ENCODE results near the gene SMU1. TPM values are rescaled to one million over a fixed set of nuclear protein-coding genes. Genes with fewer than 3 reads are reported as not detected.

SMU1 gene
- total and polyA plus RNA-seq, 2 donors from 2014 or later: 12.8 to 22.0 TPM

DNA sequence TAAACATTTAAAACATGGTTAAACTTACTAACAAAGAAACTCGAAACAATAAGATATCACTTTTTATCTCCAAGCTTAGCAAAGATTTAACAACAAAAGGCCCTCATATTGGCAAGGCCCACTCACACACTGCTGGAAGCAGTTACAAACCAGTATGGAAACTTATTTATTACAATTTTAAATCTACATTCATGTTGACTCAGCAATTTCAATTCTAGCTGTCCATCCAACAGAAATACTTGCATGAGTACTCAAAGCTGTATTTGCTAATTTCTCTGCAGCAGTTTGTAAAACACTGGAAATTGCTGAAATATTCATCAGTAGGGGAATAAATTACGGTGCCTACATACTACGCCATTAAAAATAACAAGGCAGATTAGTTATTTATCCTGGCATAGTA lies 54.2 kb downstream of the SMU1 start:
- no peak for FAIRE-seq
- Histone ChIP-seq H3K36me3 (ENCODE audit: control insufficient read depth in 2 of 3, insufficient read depth in 3 of 3, low read length in 3 of 3) (peaks cover 0 to 4% (median 0%) of the 10 kb centered on the region in 3 donors), H3K9me3 (ENCODE audit: control insufficient read depth in 2 of 3, insufficient read depth in 1 of 3, low read length in 3 of 3) (no peaks in the 10 kb centered on the region), H3K4me3 (ENCODE audit: low read length in 3 of 3) (no peak overlapping the region), H3K27ac (ENCODE audit: low read depth in 2 of 2, low read length in 2 of 2) (no peak overlapping the region), H3K9ac (ENCODE audit: low read length in 3 of 3) (no peak overlapping the region), H3K27me3 (ENCODE audit: control insufficient read depth, insufficient read depth, low read length) (no peaks in the 10 kb centered on the region), H3K4me1 (ENCODE audit: control insufficient read depth in 2 of 3, insufficient read depth in 2 of 3, low read depth in 1 of 3, low read length in 3 of 3) (peaks cover 0 to 9% (median 6%) of the 10 kb centered on the region in 3 donors)
- TF ChIP-seq, protein P1, sequence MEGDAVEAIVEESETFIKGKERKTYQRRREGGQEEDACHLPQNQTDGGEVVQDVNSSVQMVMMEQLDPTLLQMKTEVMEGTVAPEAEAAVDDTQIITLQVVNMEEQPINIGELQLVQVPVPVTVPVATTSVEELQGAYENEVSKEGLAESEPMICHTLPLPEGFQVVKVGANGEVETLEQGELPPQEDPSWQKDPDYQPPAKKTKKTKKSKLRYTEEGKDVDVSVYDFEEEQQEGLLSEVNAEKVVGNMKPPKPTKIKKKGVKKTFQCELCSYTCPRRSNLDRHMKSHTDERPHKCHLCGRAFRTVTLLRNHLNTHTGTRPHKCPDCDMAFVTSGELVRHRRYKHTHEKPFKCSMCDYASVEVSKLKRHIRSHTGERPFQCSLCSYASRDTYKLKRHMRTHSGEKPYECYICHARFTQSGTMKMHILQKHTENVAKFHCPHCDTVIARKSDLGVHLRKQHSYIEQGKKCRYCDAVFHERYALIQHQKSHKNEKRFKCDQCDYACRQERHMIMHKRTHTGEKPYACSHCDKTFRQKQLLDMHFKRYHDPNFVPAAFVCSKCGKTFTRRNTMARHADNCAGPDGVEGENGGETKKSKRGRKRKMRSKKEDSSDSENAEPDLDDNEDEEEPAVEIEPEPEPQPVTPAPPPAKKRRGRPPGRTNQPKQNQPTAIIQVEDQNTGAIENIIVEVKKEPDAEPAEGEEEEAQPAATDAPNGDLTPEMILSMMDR (IDR thresholded peaks at IDR 0.05; ENCODE audit: borderline replicate concordance, extremely low read depth, insufficient read depth): no peak
- DNase-seq: no peak
- intact Hi-C loops (cut with DNase I): no loop called here

DNA sequence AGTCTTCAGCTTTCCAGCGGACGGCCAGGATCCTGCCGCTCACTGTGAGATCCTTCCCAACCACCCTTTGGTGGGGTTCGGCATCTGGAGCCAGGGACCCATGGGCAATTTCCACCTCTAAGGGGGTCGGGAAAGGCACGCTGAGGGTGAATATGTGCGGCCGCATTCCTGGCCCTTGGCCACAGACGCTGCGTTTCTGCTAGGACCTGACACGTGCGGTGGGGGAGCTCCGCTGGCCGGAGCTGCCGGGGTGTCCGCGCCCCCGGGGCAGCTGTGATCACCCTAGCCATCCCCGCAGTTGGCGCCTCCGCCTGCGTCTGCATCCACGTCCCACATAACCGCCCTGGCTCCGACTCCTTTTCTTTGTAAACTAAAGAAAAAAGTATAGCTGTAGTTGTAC lies 56.7 kb downstream of the SMU1 start:
- Histone ChIP-seq H3K27me3 (ENCODE audit: control insufficient read depth, insufficient read depth, low read length) (no peaks in the 10 kb centered on the region), H3K9me3 (ENCODE audit: control insufficient read depth in 2 of 3, insufficient read depth in 1 of 3, low read length in 3 of 3) (no peaks in the 10 kb centered on the region), H3K36me3 (ENCODE audit: control insufficient read depth in 2 of 3, insufficient read depth in 3 of 3, low read length in 3 of 3) (no peaks in the 10 kb centered on the region), H3K27ac (ENCODE audit: low read depth in 2 of 2, low read length in 2 of 2) (no peak overlapping the region), H3K4me3 (ENCODE audit: low read length in 3 of 3) (no peak overlapping the region), H3K4me1 (ENCODE audit: control insufficient read depth in 2 of 3, insufficient read depth in 2 of 3, low read depth in 1 of 3, low read length in 3 of 3) (peaks cover 0 to 6% (median 6%) of the 10 kb centered on the region in 3 donors), H3K9ac (ENCODE audit: low read length in 3 of 3) (no peak overlapping the region)
- no peak for FAIRE-seq
- TF ChIP-seq, protein P1 (IDR thresholded peaks at IDR 0.05; ENCODE audit: borderline replicate concordance, extremely low read depth, insufficient read depth): no peak
- intact Hi-C loops (cut with DNase I): no loop called here
- DNase-seq: no peak

DNA sequence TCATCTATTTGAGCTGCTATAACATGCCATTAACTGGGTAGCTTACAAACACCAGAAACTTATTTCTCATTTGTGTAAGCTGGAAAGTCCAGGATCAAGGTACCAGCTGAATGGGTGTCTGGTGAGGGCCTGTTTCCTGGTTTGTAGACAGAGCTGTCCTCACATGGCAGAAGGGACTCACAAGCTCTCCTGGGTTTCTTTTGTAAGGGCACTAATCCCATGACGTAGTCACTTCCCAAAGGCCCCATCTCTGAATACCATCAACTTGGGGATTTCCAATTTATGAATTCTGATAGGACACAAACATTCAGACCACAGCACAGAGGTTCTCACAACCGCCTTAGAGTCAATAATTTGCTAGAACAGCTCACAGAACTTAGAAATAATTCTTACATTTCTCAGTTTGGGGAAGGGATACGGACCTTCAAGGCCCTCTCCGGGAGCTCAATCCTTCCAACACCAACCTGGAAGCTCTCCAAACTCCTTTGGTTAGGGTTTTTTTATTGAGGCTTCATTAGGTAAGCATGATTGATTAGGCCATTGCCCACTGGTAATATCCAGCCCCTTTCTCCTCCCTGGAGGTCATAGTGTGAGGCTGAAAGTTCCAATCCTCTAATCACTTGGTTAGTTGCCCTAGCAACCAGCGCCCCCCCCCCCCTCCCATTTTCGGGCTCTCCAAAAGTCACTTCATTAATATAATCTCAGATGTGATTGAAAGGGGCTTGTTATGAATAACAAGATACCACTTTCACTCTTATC lies 59.0 kb downstream of the SMU1 start:
- Histone ChIP-seq H3K27me3 (ENCODE audit: control insufficient read depth, insufficient read depth, low read length) (no peaks in the 10 kb centered on the region), H3K36me3 (ENCODE audit: control insufficient read depth in 2 of 3, insufficient read depth in 3 of 3, low read length in 3 of 3) (no peaks in the 10 kb centered on the region), H3K4me1 (ENCODE audit: control insufficient read depth in 2 of 3, insufficient read depth in 2 of 3, low read depth in 1 of 3, low read length in 3 of 3) (no peaks in the 10 kb centered on the region), H3K9me3 (ENCODE audit: control insufficient read depth in 2 of 3, insufficient read depth in 1 of 3, low read length in 3 of 3) (no peaks in the 10 kb centered on the region), H3K4me3 (ENCODE audit: low read length in 3 of 3) (no peak overlapping the region), H3K9ac (ENCODE audit: low read length in 3 of 3) (no peak overlapping the region), H3K27ac (ENCODE audit: low read depth in 2 of 2, low read length in 2 of 2) (no peak overlapping the region)
- intact Hi-C loops (cut with DNase I): no loop called here
- FAIRE-seq: no peak
- TF ChIP-seq, protein P1 (IDR thresholded peaks at IDR 0.05; ENCODE audit: borderline replicate concordance, extremely low read depth, insufficient read depth): no peak
- DNase-seq: no peak

Data from kidney (tissue), 14 donors.